Activated T-helper 9 cell treated with anti-CD3 and anti-CD28 coated beads, Interleukin-2, amount 50 U/mL, for 16 hours (primary cell): ENCODE results near the gene NDN.
"Not testable (repeated sequence)": the region's sequence is repeated elsewhere in the genome, so short reads cannot be mapped to it uniquely, and the experiment has no call there.

ENCODE experiments used
- DNase-seq: peaks from one replicate; pipeline ENCODE4 v3.0.0-alpha.2; 2020; ENCODE audit warnings: low read depth

Gene NDN, protein sequence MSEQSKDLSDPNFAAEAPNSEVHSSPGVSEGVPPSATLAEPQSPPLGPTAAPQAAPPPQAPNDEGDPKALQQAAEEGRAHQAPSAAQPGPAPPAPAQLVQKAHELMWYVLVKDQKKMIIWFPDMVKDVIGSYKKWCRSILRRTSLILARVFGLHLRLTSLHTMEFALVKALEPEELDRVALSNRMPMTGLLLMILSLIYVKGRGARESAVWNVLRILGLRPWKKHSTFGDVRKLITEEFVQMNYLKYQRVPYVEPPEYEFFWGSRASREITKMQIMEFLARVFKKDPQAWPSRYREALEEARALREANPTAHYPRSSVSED

DNA sequence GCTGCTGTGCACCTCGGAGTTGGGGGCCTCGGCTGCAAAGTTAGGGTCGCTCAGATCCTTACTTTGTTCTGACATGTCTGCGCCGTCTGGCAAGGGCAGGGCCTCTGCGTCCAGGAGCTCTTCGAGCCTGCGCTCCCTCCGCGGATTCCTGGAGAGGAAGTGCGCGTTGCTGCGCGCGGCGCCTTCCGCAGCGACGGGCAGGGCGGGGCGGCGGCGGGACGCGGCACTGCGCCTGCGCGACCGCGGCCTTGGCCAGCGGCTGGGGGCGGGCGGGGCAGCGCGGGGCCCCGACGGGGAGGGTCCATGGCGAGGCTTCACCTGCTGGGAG is at the start of gene NDN:
Gene NDN, minus strand, starts transcription at position 163 of the 328 bp plus-strand sequence. Its CDS starts 88 bp downstream, at position 75.
- no peak for DNase-seq

DNA sequence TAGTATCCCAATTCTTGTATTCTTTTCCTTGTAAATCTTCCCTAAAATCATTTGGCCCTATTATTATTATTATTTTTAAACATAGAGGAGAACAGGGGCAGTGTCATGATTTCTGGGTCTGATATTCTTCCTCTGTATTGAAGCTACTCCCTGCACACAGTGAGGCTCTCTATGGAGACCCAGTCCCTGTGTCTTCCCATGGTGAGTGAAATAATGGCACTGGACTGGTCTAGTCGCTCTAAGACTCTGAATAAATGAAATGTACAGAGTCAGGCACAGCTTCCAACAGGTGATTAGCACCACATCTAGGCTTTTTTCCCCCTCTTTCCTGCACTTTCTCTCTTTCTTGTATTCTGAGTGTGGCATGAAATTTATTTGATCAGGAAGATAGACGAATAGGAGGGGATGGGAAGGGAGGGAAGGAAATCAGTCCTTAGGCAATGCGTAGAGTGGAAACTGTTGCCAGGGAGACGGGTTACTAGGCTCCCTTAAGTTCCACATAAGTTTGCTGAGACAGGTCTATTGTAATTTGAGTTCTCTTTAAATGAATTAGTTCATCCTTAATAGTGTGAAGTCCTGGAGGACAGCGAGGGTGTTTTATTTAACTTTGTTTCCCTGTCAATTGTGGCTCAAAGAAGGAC is 49.0 kb upstream of the NDN start:
- no peak for DNase-seq

DNA sequence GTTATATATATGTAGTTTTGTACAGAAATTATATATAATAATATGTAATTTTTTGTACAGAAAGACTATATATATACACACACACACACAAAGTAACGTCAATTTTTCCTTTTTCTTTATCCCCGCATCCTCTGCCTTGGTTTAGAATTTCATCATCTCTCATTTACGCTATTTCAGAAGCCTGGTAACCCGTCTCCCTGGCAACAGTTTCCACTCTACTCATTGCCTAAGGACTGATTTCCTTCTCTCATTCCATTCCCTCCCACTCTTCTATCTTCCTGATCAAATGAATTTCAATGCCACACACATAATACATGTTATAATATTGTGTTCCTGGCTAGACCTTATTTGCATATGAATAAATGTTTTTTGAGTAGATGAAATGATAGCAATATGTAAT is 47.8 kb upstream of the NDN start:
- no peak for DNase-seq

DNA sequence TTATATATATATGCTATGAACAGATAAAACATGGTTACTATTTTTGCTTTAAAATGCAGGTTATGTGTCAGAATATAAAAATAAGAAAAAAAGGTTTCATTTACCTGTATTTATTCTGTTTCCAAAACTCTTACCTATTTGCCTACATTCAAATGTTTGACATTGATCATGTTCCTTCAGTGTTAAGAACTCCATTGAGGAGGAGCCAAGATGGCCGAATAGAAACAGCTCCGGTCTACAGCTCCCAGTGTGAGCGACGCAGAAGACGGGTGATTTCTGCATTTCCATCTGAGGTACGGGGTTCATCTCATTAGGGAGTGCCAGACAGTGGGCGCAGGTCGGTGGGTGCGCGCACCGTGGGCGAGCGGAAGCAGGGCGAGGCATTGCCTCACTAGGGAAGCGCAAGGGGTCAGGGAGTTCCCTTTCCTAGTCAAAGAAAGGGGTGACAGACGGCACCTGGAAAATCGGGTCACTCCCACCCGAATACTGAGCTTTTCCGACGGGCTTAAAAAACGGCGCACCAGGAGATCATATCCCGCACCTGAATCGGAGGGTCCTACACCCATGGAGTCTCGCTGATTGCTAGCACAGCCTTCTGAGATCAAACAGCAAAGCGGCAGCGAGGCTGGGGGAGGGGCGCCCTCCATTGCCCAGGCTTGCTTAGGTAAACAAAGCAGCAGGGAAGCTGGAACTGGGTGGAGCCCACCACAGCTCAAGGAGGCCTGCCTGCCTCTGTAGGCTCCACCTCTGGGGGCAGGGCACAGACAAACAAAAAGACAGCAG is 27.0 kb upstream of the NDN start:
- not testable (repeated sequence) for DNase-seq

DNA sequence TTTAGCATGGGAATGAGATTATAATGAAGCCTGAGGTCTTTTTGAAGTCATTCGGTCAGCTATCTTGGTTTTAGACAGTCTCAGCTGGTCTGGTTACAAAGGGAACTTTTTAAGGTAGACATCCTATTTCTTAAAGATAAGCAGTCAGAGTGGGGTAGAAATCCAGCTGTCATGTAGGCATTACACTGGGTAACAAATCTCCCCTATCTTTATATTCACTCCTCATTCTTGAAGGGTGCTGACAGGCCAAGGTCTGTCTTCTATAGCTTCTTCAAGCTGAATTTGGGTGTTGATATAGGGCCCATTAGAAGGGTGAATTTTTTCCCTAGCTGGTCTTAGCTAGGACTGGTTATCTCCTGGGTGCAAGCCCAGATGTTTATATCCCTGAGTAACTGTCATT is 21.2 kb upstream of the NDN start:
- DNase-seq = no peak

DNA sequence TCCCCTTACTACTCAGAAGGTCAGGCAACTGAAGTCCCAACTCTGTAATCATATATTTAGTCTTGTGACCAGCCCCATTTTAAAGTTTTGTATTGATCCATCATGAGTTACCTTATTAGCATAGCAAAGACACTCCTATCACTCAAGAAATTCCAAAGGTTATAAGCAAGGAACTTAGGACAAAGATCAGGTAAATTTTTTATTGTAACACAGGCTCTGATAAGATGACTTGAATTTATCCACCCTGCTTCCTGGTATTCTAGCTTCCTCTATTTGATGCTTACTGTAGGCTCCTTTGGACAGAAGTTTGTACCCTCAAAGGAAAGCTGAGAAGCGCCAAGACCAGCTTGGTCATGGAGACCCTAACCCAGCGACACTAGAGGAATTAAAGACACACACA is 8.2 kb upstream of the NDN start:
- DNase-seq = no peak

DNA sequence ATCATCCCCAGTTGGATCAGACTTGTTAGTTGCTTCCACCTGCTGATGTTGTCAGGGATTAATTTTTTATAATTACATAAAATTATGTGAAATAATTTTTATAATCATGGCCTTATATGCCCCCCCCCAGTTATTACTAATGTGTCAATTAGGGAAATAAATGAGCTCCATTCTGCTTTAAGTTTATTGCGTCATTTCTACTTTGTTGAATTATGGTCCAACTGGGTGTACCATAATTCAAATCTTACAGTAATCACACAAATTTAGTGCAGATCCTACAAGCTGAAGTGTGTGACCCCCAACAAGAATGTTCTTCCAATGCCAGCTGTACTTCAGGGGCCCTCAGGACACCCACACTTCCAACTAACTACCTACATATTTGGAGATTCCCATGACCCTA is 7.5 kb upstream of the NDN start:
- no peak for DNase-seq

DNA sequence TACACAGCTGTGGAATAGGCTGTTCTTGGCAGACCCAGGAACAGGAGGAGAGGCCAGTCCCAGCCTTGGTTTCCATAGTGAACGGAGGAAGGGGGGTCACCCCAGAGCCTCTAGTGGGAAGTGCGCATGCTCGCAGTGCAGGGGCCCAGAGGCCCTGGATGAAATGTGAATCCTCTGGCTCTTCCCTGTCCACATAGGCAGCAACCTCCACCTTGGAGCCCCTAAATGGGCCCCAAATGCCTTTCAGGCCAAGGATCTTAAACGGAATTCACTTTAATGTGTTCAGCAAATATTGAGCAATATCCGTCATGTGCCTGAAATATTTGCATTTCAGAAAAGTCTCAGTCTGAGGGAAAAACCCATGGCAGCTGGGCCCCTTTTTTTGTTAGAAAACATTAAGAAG is 3.3 kb upstream of the NDN start:
- DNase-seq = no peak

DNA sequence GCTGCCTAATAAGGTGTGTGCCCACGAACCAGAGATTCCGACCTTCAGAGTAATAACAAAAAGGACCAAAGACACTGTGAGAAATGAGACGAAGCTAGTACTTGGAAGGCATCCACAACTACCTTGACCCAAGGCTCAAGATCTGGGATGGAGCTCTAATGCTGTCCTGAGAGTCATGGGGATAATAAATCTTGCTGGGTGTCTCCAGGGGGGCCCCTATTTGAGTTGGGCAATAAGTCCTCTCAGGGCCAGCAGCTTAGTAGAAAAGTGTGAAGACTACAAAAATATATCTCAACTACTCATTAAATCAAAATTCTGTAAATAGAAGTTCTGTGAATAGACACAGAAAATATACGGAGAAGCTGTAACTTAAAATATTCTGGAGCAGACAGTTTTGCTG is 2.9 kb upstream of the NDN start:
- no peak for DNase-seq

DNA sequence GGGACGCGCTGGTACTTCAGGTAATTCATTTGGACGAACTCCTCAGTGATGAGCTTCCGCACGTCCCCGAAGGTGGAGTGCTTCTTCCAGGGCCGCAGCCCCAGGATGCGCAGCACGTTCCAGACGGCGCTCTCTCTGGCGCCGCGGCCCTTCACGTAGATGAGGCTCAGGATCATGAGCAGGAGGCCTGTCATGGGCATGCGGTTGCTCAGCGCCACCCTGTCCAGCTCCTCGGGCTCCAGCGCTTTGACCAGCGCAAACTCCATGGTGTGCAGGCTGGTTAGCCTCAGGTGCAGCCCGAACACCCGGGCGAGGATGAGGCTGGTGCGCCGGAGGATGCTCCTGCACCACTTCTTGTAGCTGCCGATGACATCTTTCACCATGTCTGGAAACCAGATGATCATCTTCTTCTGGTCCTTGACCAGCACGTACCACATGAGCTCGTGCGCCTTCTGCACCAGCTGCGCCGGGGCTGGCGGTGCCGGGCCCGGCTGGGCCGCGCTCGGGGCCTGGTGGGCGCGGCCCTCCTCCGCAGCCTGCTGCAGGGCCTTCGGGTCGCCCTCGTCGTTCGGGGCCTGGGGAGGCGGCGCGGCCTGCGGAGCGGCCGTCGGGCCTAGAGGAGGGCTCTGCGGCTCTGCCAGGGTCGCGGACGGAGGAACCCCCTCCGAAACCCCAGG is 501 bp downstream of the NDN start:
- DNase-seq = no peak

DNA sequence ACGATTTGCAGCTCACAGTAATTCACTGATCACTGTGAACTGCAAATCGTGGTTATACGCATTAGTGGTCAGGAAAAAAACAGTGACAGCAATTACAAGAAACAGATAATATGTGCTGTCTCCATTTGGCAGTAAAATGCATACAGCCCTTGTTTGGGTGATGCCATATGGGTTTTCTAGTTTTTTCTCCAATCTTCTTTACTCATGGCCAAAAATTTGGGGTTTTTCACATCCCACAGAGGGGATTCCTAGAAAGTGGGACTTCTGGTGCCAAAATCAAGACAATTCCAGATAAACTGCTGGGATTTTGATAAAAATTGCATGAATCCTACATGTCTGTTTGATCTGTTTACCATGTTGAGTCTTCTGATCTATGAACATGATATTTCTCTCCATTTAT is 15.6 kb downstream of the NDN start:
- no peak for DNase-seq

DNA sequence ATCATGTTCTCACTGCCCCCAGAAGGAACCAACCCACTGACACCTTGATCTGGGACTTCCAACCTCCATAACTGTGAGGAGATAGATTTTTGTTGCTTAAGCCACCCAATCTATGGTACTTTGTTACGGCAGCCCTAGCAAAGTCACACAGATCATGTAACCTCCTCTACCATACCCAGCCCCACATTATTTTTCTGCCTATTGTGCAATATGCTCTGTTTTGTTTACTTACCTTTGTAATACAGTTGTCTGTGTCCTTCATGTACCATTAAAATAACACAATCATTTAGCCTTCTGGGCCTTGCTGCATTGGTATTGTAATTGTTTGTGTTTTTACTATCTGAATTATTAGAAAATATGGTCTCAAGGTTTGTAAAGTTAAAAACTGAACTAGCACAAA is 16.1 kb downstream of the NDN start:
- no peak for DNase-seq

DNA sequence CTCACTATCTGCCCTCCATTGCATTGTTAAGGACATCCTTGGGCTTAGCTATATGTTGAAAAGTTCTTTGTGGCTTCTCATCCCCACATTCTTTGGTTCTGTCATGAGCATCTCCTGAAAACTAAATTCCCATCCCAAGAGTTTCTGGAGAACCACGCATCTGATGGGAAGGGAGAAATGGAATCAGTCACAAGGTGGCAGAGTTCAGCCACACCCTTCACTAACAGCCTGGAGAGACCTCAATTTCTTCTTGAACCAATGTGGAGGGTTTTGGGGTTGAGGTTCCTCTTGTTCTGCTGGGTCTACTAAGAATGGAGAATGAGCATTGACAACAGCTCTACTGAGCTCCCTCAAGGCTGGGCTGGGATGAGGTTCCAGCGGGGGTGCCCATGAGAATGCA is 23.9 kb downstream of the NDN start:
- no peak for DNase-seq

DNA sequence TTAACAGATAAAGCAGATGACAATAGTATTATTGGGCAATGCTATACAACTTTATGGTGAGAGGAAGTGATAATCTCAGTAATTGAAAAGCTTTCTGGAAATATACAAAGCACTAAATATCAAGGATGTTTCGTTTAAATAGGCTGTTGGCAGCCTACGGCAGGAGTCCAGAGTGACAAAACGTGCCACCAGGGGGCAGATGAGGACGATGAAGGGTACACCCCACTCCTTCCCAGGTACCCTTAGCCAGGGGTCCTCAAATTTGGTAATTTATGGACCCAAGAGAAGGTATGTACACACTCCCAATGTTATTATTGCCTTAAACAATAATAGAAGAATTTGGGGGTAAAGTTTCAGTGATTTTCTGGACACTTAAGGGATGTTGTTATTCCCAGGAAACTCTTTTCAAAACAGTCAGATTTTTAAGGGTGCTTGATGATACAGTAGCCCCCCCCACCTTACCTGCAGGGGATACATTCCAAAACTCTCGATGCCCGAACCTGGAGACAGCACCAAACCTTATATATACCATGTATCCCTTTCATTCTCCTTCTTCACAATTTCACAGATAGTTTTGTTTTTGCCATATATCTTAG is 38.1 kb downstream of the NDN start:
- no peak for DNase-seq

DNA sequence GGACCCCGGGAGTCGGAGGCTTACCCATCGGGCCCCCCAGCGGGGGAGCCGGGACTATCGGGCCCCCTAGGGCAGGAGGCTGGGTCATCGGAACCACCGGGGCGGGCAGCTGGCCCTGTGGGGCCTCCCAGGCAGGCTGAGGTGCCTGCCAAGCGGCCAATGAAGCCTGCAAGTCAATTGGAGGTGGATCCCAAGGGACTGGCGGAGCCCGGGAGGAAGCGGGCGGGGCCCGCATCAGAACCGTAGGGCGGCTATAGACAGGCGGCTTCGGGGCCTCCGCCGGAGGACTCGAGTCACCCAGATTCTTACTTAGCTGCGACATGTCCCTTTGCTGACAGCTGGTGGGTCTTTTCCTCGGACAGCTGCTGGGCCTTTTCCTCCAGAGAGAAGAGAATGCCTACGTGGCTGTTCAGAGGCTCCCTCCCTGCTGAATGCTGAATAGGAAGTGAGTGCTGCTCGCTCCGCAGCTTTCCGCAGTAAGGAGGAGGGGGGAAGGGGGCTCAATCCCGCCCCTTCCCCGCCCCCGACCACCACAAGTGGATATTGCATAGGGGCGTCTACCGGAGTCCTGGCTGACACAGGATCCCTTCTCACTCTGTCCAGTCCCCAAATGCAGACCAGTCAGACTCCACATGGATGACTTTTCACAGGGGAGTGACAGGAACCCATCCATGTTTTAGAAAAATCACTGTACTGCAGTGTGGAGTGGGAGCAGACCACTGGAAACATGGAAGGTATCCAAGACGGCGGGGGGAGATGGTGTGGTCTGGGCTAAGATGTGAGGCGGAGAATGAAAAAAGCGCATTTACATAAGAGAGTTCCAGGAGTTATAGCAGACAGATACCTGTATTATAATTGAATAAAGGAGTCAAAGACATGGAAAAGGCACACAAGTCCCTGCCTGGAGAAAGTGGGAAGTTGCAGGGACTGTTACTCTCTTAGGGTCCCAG is 39.4 kb downstream of the NDN start, which contains the start of gene MAGEL2:
Gene MAGEL2, minus strand, starts transcription at position 447 of the 950 bp plus-strand sequence. Its CDS starts 125 bp downstream, at position 322.
- no peak for DNase-seq

DNA sequence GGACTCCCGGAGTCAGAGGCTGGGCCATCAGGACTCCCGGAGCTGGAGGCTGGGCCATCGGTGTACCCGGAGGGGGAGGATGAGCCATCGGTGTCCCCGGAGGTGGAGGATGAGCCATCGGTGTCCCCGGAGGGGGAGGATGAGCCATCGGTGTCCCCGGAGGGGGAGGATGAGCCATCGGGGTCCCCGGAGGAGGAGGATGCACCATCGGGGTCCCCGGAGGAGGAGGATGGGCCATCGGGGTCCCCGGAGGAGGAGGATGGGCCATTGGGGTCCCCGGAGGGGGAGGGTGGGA is 40.2 kb downstream of the NDN start:
- DNase-seq = no peak

DNA sequence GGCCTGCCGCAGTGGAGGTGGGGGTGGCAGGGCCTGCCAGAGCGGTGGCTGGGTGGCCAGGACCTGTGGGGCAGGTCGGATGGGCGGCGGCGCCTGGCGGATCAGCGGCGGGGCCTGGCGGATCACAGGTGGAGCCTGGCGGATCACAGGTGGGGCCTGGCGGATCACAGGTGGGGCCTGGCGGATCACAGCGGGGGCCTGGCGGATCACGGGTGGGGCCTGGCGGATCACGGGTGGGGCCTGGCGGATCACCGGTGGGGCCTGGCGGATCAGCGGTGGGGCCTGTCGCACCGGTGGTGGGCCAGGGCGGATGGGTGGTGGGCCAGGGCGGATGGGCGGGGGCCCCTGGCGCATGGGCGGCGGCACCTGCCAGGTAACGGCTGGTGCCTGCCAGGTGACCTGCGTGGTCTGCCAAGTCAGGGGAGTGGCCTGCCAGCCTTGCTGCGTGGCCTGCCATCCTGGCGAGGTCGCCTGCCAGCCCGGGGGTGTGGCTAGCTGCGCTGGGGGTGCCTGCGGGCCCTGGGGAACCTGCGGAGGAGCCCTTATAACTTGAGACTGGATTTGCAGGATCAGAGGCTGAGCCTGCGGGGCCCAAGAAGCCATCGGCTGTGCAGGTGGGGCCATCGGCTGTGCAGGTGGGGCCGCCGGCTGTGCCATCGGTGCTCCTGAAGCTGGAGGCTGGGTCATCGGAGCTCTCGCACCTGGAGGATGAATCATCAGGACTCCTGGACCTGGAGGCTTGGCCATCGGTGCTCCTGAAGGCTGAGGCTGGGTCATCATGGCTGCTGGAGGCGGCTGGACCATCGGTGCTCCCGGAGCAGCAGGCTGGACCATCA is 40.7 kb downstream of the NDN start:
- DNase-seq = no peak

DNA sequence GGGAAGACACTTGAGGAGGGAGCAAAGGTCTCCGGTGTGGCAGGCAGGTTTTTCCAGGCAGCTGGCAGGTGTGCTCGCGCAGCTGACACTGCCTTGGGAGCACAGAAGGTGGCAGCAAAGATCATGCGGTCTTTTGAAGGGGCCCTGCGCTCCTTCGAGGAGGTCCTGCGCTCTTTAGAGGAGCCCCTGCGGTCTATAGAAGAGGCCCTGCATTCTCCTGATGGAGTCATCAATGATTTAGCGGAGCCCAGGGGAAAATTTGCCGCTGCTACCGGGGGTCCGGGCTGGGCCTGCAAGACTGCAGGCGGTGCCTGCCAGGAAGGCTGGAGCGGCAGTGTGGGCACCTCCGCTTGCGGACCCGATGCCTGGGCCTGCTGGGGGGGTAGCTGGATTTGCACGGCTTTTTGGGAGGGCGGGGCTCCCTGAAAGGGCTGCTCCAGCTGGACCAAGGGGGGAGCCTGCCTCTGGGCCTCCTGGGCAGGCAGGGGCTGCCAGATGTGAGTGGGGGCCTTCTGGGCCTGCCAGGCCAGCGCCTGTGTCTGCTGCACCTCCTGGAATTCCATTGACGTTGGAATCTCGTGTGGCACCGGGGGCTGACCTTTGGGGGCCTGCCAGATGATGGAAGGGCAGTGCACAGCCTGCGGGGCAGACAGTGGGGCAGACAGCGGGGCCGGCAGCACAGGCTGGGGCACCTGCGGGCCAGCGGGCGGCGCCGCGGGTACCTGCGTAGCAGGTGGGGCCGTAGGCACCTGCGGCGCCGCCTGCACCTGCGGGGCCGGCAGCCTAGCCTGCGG is 41.5 kb downstream of the NDN start:
- no peak for DNase-seq

DNA sequence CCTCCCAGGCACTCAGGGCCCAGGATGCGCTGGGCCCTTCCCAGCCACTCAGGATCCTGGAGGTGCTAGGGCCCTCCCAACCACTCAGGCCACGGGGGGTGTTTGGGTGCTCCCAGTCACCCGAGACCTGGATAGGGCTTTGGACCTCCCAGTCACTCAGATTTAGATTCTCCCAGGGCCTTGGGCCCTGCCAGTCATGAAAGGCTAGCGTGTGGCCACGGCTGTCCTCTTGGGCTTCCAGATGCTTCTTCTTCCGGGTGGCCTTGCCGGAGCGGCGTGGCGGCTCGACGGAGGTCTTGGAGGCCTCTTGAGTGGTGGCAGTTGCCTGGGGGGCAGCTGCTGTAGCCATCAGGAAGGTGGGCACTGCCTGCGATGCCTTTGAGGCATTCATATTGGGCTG is 42.3 kb downstream of the NDN start:
- no peak for DNase-seq
